Measurements from ENCODE around the gene DDX54.
"Not testable (repeated sequence)": the region's sequence is repeated elsewhere in the genome, so short reads cannot be mapped to it uniquely, and the experiment has no call there.

DDX54 gene

DNA sequence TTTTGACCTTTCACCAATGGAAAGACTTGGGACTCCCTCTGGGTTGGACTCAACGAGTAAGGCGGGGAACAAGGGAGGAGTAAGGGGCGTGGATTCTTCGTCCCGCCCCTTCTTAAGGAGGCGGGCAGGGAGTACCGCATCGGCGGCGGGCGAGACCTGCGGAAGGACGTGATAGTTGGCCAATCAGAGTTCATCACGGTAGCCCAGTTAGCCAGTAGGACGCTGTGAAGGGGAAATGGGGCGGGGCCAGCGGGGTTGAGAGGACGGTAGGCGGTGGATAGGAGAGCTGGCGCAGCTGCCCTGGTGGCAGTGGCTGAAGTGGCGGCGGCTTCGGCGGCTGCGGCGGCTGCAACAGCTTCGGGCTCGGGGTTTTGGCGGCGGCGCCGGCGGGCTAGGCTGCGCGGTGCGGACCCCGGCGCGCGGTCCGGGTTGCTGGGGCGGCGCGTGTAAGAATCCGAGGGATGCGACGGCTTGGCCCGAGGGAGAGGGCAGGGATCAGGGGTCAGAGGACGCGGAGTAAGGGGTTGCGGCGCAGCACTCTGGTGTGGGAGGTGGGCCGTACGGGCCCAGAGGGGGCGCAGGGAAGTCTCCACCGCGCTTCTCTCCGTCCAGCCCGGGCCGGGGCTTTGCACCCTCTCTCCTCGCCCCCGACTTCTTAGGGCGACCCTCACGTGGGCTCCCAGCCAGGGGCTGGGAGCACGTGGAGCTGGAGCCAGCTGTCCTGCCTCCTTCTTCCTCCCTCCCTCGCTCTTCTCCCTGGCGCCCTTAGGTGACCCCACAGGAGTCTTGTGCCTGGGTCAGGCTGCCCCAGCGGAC, 36.1 kb upstream of the DDX54 start, which contains the start of gene TPCN1:
TSS of gene TPCN1 (plus strand) at position 284 of the 816 bp plus-strand sequence. CDS start 5,389 bp downstream, outside the sequence.
- peak; percentile 96 for FAIRE-seq

DNA sequence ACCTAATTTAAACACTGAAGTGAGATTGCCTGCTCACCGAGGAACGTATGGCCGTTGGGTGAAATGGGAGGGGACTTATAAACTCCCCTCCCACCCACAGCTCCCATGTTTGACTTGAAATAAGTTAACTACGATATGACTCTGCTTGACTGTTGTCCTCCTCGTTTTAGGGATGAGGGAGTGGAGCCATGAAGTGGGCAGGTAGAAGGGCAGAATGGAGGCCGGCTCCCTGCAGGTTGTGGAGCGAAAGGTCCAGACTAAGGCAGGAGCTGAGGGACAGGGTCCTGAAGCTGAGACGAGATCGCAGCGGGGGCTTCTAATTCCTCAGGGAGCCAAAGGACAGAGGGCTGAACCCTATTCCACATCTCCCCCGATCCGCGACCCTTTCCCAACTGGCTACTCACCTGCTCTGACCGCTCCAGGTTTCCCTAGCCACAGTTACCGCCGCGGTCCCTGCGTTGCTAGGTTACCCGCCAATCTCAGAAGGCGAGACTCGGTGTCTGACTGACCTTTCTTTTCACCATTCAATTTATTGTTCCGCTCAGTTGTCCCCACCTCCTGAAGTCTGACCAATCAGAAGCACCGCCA, 35.4 kb upstream of the DDX54 start:
- no peak for DNase-seq (ENCODE audit: low spot score)
- FAIRE-seq = no peak

More for the DNA sequence above, 36.1 kb upstream of the DDX54 start, which contains the start of gene TPCN1:
- peak; percentile 100 for DNase-seq (ENCODE audit: low spot score)

DNA sequence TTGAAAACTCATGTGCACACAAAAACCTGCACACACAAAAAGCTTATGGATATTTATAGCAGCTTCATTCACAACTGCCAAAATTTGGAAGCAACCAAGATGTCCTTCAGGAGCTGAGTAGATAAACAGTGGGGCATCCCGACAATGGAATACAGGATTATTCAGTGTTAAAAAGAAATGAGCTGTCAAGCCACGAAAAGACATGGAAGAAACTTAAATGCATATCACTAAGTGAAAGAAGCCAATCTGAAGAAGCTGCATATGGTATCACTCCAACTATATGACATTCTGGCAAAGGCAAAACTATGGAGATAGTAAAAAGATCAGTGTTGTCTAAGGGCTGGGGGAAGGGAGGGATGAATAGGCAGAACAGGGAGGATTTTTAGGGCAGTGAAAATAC, 30.7 kb upstream of the DDX54 start:
- no peak for FAIRE-seq
- DNase-seq (ENCODE audit: low spot score) = no peak

DNA sequence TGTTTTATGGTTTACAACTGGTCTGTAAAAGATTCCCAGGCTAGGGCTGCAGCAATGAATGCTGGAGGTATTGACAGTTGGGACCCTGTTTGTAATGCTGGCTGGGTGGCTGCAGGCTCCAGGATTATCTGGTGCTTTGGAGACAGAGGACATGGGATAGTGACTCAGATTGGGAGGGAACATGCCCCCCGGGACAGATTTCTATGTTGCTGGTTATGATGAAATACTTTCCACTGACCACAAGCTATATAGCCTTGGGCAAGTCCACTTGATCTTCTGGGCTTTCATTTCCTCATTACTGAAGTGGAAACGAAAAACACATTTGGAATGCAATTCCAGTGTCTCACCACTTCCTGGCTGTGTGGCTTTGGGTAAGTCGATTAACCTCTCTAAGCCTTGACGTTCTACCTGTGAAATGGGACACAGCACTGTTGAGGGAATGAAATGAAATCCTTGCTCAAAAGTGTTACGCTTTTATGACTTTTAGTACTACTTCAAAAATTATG, 29.7 kb upstream of the DDX54 start:
- FAIRE-seq = peak; percentile 96
- peak; percentile 96 for DNase-seq (ENCODE audit: low spot score)

DNA sequence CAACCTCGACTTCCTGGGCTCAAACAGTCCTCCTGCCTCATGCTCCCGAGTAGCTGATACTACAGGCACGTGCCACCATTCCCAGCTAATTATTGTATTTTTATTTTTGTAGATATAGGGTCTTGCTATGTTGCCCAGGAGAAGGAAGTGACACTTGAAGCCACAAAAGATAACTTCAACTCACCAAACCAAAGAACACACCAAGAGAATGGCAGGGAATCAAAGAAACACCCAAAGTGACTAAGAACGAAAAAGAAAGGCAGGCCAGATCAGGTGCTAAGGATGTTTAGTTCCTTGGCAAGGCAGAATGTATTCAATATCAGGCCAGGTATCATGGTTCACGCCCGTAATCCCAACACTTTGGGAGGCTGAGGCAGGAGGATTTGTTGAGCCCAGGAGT, 25.9 kb upstream of the DDX54 start:
- DNase-seq (ENCODE audit: low spot score) = no peak
- no peak for FAIRE-seq

DNA sequence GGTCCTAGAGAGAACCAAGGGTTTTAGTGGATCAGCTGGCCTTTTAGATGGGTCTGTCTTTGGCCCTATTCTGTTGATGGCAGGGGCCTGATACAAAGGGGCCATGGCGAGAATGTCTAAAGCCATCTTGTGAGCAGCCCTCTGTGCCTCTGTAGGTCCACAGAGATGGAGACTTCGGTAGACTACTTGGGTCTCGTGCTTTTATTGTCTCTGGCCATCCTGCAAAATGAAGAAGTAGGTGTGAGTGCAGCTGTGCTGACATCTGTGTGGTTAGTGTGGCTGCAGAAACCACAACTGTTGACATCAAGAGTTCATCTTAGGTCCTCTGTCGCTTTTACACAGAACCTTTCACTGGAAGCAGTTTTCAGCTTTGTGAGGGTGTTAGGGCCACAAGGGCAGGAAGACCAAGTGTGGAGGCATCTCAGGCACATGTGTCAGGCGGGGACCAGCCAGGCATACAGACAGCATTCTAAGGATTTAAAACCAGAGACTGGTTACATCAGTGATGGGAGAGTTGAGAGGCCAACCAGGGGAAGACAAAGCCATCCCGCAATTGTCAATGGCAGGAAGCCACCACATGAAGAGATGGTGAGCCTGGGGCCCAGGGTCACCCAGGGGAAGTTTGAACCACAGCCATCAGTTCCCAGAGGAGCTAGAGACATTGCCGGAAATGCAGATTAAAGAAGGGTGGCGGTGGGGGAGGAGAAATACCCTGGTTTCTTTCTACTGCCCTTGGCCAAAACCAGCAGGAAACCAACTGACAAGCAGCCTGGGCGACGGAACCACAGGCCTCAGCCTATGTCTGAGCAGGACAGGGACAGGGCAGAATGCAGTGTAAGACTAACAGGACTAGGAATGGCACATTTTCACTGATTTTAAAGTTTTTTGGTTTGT, 23.0 kb upstream of the DDX54 start:
- FAIRE-seq (no peak), DNase-seq (ENCODE audit: low spot score) (no peak)

DNA sequence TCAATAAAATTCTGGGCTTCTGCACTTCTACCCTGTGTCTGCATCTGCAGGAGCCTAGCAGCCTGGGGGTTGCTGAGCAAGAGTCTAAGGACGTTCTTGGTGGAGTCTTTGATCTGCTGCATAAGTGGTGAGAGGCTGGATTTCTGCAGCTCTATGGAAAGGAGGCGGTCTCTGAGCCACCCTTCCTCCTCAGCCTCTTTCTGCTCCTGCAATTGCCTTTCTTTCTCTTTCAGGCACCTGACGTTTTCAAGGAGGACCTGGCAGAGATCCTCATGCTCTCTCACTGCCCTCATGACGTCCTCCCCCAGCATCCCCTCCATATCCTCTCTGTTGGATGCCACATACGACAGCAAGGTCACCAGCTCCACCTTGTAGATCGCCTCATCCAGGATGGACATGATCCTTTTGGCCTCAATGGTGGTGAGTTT, 22.3 kb upstream of the DDX54 start:
- FAIRE-seq (no peak), DNase-seq (ENCODE audit: low spot score) (no peak)

DNA sequence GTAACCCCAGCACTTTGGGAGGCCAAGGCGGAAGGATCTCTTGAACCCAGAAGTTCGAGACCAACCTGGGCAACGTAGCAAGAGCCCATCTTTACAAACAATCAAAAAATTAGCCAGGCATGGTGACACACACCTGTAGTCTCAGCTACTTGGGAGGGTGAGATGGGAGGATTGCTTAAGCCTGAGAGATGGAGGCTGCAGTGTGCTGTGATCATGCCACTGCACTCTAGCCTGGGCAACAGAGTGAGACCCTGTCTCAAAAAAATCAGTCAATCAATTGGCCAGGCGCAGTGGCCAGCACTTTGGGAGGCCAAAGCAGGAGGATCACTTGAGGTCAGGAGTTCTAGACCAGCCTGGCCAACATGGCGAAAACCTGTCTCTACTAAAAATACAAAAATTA, 21.5 kb upstream of the DDX54 start:
- not testable (repeated sequence) for FAIRE-seq; DNase-seq (ENCODE audit: low spot score)

DNA sequence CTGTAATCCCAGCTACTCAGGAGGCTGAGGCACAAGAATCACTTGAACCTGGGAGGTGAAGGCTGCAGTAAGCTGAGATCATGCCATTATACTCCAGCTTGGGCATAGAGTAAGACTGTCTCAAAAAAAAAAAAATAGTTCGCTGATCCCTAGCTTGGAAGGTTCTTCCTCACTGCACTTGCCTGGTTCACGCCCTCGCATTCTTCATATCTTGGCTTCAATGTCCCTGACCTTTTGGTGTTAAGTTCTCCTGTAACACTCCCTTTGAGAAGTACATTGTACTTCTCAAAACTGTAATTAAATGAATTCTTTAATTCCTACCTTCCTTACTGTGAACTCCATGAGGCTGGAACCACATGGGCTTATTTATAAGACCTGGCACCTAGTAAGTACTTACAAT, 19.5 kb upstream of the DDX54 start:
- no peak for FAIRE-seq
- peak; percentile 28 for DNase-seq (ENCODE audit: low spot score)

DNA sequence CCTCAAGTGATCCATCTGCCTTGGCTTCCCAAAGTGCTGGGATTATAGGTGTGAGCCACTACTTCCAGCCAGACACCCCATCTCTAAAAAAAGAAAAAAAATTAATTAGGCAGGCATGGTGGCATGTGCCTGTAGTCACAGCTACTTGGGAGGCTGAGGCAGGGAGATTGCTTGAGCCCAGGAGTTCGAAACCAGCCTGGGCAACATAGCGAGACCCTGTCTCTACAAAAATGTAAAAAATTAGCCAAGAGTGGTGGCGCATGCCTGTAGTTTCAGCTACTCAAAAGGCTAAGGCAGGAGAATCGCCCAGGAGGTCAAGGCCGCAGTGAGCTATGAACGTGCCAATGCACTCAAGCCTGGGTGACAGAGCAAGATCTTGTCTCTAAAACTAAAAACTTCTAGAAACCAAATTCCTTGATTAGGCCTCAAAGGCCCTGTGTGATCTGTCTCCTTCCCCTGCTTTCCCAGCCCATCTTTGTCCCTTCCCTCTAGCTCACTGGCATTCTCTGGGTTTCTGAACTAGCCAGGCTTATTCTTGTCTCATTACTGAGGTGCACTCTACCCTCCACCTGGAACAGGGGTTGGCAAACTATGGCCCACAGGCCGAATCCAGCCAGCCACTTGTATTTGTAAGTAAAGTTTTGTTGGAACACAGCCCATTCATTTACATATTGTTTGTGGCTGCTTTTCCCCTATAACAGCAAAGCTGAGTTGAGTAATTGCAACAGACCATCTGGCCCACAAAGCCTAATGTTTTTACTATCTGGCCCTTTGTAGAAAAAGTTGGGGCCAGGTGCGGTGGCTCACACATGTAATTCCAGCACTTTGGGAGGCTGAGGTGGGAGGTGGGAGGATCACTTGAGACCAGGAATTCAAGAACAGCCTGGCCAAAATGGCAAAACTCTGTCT, 18.8 kb upstream of the DDX54 start:
- DNase-seq (ENCODE audit: low spot score) (no peak), FAIRE-seq (no peak)

DNA sequence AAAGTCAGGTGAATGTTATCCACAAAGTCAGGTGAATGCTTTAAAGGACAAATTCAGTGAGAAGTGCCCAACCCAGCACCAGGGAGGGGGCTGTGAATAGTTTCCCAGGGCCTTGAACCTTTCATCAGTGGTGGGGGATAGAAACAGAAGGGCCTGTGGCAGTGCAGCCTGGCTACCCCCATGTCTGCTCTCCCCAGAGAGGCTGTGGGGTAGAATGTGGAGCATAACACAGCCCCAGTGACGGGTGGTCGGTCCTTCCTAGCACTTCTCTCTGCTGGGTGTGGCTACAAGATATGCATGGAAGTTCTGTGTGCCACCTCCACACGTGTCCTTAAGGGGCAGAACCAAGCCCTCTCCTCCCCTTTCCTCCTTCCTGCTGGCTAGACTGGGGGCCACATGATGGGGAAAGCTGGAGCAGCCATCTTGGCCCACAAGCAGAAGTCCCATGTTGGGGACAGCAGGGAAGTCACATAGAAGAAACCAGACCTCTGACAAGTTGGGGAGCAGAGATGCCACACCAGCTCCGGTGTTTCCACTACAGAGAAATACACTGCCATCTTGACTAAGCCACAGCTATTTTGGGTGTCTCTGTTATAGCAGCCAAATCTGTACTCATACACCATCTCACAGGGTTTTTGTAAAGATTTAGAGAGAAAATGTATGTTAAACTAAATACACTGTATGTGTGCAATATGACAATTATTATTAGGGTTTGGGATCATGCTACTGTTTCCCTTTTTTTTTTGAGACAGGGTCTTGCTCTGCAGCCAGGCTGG, 17.2 kb upstream of the DDX54 start:
- DNase-seq (ENCODE audit: low spot score) = no peak
- FAIRE-seq = no peak

DNA sequence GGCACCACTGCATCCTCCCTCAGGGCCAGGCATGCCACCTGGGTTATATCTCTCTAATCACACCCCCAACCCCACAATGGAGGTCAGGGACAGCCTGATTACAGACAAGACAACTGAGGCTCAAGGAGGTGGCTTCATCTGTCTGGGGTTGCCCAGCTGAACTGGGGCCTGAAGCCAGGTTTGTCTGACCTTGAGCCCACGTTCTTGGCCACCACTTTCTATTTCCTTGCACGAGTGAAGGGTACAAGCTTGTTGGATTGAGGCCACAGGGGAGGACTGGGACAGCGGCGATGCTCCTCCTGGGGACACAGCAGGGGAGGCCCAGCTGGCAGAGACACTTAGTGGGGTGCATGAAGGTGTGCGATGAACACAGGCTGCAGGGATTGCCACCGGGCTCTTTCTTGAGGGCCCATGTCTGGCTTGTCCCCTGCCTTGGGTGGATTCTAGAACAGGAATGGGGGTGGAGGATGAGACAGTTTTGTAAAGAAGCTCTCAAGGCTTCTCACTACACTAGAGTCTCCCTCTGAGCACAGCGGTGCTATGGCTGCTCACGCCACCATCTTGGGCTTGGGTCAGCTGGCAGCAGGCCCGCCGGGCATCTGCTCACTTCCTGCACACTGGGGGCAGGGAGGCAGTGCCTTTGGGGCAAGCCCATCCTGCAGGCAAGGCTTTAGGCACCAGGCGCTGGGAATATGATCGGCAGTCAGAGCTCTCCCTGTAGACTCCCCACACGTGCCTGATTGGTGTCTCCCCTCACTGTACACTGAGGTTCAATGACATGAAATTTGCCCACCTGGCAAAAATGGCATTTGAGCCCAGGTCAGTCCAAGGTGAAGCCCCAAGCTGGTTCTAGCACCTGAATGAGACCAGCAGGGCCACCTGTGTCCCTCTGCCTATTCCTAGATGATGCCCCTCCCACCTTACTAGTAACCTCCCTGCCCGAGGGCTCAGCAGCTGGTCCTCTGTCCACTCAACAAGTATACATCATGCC, 16.2 kb upstream of the DDX54 start:
- DNase-seq (ENCODE audit: low spot score) = no peak
- no peak for FAIRE-seq

DNA sequence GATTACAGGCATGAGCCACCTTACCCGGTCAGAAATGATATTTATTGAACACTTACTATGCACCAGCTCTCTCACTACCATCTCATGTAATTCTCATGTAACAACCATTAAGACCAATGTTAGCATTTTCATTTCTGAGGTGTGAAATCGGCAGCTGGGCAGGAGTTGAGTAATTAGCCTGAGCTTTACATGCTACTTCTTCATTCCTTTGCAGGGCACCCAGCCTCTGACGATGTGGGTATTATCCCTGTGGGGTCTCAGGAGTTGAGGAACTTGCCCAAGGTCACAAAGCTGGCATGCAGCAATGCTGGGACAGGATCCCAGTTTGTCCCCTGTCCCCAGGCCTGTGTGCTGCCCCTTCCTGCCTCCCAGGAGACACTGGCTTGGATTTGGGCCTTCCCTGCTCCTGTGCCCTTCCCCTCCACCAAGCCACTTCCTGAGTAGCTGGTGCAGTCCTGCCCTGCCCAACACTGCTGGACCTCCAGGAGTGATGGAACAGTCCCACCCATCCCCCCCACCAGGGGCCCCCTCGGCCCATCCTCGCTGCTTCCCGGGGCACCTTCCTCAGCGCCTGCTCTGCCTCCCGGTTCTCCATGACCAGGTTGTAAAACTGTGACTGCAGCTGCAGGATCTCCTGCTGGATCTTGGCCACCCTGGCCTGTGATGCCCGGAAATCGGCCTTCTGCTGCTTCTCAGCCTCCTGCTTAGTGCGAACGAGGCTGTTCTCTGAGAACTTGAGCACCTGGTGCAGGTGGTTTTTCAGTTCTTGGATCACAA, 14.9 kb upstream of the DDX54 start:
- no peak for FAIRE-seq
- no peak for DNase-seq (ENCODE audit: low spot score)

DNA sequence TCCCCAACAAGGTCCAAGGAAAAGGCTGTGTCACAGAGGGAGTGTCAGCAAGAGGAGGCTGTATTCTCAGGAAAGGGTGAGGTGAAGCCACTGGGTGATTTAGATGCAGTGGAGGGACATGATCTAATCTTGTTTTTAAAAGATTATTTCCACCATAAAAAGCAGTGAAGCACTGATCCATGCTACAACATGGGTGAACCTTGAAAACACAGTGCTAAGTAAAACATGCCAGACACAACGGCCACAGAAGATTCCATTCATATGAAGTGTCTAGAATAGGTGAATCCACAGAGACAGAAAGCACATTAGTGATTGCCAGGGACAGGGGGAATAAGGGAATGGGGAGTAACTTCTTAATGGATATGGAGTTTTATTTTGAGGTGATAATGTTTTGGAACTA, 13.0 kb upstream of the DDX54 start:
- FAIRE-seq (no peak), DNase-seq (ENCODE audit: low spot score) (peak; percentile 52)

DNA sequence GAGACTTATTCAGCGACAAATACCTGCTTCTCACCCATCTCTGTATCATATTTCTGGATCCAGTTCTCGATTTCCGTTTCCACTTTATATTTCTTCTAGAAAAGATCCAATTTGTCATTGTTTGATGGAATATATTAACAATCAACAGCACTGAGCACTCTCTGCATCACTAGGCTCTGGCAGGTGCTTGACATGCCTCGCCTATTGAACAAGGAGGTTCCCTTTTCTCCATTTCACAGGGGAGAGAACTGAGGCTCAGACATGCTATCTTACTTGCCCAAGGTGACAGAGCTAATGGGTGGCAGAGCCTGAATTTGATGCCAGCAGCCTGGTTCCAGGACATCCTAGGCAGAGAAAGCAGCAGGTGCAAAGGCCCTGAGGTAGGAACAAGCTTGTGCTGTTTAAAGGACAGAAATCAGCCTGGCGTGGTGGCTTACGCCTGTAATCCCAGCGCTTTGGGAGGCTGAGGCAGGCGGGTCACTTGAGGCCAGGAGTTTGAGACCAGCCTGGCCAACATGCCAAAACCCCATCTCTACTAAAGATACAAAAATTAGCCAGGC, 12.3 kb upstream of the DDX54 start:
- DNase-seq (ENCODE audit: low spot score) = no peak
- no peak for FAIRE-seq

DNA sequence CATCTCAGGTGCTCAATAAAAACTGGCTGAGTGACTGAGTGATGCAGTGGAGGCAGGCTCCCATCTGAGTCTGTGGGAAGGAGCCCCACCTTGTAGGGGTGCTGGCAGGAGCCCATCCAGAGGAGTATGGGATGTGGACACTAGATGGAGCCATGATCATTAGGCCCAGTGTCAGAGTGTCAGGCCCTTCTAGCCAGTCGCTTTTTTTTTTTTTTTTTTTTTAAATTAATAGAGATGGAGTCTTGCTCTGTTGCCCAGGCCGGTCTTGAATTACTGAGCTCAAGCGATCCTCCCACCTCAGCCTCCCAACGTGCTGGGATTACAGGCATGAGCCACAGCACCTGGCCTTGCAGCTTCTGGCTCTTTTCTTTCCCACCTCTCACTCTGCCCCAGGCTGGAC, 11.7 kb upstream of the DDX54 start:
- FAIRE-seq (no peak), DNase-seq (ENCODE audit: low spot score) (peak; percentile 61)

DNA sequence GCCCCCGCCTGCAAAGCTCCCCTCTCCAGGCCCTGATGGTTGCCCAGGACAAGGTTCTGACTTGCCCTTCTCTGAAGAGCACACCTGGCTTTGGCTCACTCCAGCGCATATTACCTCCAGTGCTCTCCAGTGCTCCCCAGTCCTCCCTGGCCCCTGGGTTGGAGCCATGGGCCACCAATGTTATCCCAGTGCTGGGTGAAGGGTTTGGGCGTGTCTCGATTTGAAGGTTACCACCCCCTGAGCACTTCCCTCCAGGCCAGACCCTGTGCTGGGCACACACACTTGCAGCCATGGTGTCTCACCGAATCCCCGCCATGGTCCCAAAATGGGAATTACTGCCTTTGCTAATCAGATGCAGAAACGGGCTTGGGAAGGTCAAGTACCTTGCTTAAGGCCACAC, 11.3 kb upstream of the DDX54 start:
- FAIRE-seq = no peak
- DNase-seq (ENCODE audit: low spot score) = no peak

DNA sequence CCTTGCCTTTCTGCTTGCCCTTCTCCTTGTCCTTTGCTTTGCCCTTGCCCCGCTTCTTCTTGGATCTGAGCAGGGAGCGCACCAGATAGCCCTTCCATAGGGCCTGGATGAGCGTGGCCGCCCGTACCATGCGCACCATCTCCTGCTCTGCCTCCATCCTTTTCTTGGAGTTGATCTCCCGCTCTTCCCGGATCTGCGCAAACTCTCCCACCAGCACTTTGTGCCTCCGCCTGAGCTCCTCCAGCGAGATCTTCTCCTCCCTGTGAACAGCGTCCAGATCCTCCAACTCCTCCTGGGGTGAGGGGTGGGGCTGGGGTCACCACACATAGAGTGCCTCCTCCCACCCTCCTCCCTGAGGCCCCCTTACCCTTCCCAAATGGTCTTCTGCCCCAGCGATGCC, 10.3 kb upstream of the DDX54 start:
- DNase-seq (ENCODE audit: low spot score) (no peak), FAIRE-seq (no peak)
